Ovary (tissue), 9 donors: ENCODE measurements around the gene LRRC3. TPM values are rescaled to one million over a fixed set of nuclear protein-coding genes. Genes with fewer than 3 reads are reported as not detected.
A peak's percentile ranks its signal among the peaks of the same experiment; 100 is the strongest.

Experiments used
- DNase-seq, 5 donors: peaks; one replicate each; pipeline ENCODE4 v3.0.0-alpha.2; 2019 to 2020
- H3K27ac ChIP-seq, 2 donors: fragments of 200-600 bp; one replicate each; pipeline versions ENCODE4 v1.5.1 to v1.8.0; 2019 to 2022
- H3K27me3 ChIP-seq: fragments of 200-600 bp; one replicate; pipeline ENCODE4 v1.8.0; 2022
- H3K36me3 ChIP-seq: fragments of 200-600 bp; sonication (generic); one replicate; pipeline ENCODE4 v1.5.1; 2019
- H3K4me1 ChIP-seq: one replicate; pipeline ENCODE4 v1.8.1; 2013; ENCODE audit warnings: mild to moderate bottlenecking, moderate library complexity; ENCODE audit not compliant: insufficient read depth
- H3K4me3 ChIP-seq: fragments of 200-600 bp; sonication (generic); one replicate; pipeline ENCODE4 v1.5.1; 2017
- H3K9me3 ChIP-seq, 2 donors: fragments of 200-600 bp in 1 of 2; sonication (generic) in 1 of 2; one replicate each; pipeline versions ENCODE4 v1.5.1 to v1.8.1; 2013 to 2019; ENCODE audit warnings: mild to moderate bottlenecking in 1 of 2, moderate library complexity in 1 of 2
- EP300 ChIP-seq: sonication (generic); formaldehyde crosslinking; IDR thresholded peaks from one replicate; pipeline ENCODE4 v1.6.1; 2017; ENCODE audit warnings: antibody characterized with exemption
- POLR2A ChIP-seq: fragments of 450-650 bp; IDR thresholded peaks from one replicate; pipeline ENCODE4 v1.6.1; 2017; ENCODE audit warnings: antibody characterized with exemption, mild to moderate bottlenecking, moderate library complexity
- whole genome bisulfite sequencing, 3 donors: extraction: QIAGEN DNeasy Blood & Tissue Kit in 1 of 3; methylation state at CpG; one replicate each; pipeline versions ENCODE4 v1.1.5 to v1.1.7; 2013 to 2017; 5-methylcytosine and 5-hydroxymethylcytosine counted together
- intact Hi-C, 4 donors: fragments of 100-400 bp; cut with DNase I; formaldehyde crosslinking; loops; one replicate each; pipeline versions ENCODE4 v1.11.0 to v1.15.1; 2022 to 2023
- polyA plus RNA-seq, 2 donors: library from polyadenylated mRNA; stranded (reverse); fragments of 200-250 nt in 1 of 2; fragments of 350-450 nt in 1 of 2; fragmentation: Illumina TruSeq in 1 of 2; extraction: RNeasy Lipid Tissue Mini Kit (QIAGEN cat#74804) in 1 of 2; gene quantifications; one replicate each; pipeline ENCODE4 v1.2.3, GENCODE V29; 2013 to 2014
- total RNA-seq, 7 donors: library from RNA; depleted of rRNA in 2 of 7; stranded (reverse); fragments of >200 nt in 2 of 7; fragmentation: NEBNext Ultra II Directional in 3 of 7; extraction: Animal tissue kit (Norgen Biotek cat#: 25700) in 3 of 7; gene quantifications; one replicate each; pipeline versions ENCODE4 v1.1.0 to v1.2.4, GENCODE V29; 2016 to 2023
- TF ChIP-seq, protein P1 (sequence below), 3 donors: fragments of 450-650 bp in 2 of 3; fragments of 200-600 bp in 1 of 3; IDR thresholded peaks; one replicate each; pipeline versions ENCODE4 v1.5.1 to v1.8.0; 2016 to 2022; ENCODE audit warnings: antibody characterized with exemption in 3 of 3, mild to moderate bottlenecking in 1 of 3
- donor health status: DM: no; HTN: no; CAD: no; lungs with moderate emphysema.
- donor health status: DM: no; HTN: no; CAD: no.
- donor health status: Bipolar disorder and iron deficiency.
- donor health status: DM: yes; HTN: yes; CAD: no.
- donor health status: DM: no; HTN: no; CAD: no.
- donor health status: DM: yes; HTN: yes; CAD: no.

Gene LRRC3
- total and polyA plus RNA-seq, 9 donors, result 2.4 to 6.8 (median 3.9) TPM

DNA sequence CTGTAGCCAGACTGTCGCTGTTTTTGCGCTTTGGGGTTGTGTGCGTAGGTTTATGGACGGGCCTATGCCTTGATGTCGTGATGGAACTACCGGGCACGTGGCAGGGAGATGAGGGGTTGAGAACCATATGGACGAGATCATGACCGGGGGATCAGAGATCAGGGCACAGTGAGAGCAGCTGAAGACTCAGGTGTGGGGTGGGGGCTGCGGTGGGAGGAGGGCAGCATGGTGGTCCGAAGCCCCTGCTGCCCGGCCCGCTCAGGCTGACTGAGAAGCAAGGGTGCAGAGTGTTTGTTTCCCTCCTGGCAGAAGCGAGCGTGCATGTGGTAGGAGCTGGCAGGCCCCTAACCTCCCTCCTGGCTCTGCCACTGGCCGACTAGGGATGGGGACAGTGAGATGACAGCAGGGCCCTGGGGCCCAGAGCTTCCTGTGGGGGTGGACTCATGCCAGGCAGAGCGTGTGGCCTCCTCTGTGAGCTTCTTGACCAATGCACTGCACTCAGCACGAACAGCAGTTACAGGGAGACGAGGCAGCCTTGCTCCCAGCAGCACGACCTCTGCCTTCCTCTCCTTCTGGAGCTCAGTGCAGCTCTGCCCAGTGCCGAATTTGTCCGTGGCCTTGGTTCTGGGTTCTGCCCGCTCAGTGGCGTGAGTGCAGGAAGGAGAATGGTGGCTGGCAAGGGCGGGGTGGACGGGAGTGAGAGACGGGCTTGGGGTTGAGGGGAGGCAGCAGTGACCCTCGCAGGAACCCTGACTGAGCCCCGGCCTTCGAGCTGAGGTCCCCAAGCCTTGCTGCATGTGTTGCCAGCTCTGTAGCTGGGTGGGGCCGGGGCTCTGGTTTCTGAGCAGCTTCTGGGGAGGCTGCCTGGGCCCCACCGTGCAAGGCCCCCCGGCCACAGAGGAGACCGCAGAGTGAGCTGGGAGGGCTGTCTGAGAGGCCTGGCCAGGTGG lies 22.2 kb upstream of the LRRC3 start:
- no peaks in the 10 kb centered on the region for H3K27me3 ChIP-seq
- no peak for TF ChIP-seq EP300
- intact Hi-C loops, result no loop called here
- no peak overlapping the region for H3K4me3 ChIP-seq
- no peaks in the 10 kb centered on the region for H3K4me1 ChIP-seq
- no peaks in the 10 kb centered on the region for H3K36me3 ChIP-seq
- H3K9me3 ChIP-seq, result no peaks in the 10 kb centered on the region
- DNase-seq, result peak in 1 of 5 donors; percentile 6
- 80 to 82% (median 80%) methylated on average over 34 of the region's 34 CpGs for WGBS, 3 donors
- no peak overlapping the region for H3K27ac ChIP-seq

DNA sequence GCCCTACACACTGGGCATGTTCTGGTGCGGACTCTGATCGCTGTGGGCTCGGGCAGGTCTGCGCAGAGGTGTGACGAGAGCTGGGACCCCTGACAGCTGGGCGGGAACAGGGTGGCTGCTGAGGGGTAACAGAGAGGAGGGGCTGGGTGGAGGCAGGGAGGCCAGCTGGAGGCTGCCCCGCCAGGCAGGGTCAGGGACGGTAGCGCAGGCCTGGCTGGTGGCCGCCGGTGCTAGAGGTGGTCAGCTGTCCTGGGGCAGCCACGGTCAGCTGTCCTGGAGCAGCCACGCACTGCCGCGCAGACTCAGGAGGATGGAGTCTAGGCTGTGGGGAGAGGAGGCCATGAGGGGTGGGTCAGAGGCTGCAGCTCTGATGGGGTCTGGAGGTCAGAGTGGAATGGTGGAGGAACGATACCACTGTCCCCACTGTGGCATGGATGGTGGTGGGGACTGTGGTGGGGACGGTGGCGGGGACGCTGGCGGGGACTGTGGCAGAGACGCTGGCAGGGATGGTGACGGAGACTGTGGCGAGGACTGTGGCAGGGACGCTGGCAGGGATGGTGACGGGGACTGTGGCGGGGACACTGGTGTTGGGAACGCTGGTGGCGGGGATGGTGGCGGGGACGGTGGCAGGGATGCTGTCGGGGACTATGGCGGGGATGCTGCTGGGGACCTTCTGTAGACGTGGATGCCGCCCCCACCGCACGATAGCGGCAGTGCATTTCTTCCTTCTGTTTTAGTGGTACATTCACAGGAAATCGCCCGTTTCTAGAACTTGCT lies 21.3 kb upstream of the LRRC3 start:
- intact Hi-C loops, result no loop called here
- WGBS, 3 donors, result 91% methylated on average over 39 of the region's 39 CpGs
- Histone ChIP-seq H3K4me1 (no peaks in the 10 kb centered on the region), H3K9me3 (no peaks in the 10 kb centered on the region), H3K36me3 (no peaks in the 10 kb centered on the region), H3K27ac (no peak overlapping the region), H3K4me3 (no peak overlapping the region), H3K27me3 (no peaks in the 10 kb centered on the region)
- TF ChIP-seq POLR2A (no peak), EP300 (no peak)
- TF ChIP-seq, protein P1, sequence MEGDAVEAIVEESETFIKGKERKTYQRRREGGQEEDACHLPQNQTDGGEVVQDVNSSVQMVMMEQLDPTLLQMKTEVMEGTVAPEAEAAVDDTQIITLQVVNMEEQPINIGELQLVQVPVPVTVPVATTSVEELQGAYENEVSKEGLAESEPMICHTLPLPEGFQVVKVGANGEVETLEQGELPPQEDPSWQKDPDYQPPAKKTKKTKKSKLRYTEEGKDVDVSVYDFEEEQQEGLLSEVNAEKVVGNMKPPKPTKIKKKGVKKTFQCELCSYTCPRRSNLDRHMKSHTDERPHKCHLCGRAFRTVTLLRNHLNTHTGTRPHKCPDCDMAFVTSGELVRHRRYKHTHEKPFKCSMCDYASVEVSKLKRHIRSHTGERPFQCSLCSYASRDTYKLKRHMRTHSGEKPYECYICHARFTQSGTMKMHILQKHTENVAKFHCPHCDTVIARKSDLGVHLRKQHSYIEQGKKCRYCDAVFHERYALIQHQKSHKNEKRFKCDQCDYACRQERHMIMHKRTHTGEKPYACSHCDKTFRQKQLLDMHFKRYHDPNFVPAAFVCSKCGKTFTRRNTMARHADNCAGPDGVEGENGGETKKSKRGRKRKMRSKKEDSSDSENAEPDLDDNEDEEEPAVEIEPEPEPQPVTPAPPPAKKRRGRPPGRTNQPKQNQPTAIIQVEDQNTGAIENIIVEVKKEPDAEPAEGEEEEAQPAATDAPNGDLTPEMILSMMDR (IDR thresholded peaks at IDR 0.05), result no peak
- DNase-seq, result peak in 2 of 5 donors; percentile 1 to 5

DNA sequence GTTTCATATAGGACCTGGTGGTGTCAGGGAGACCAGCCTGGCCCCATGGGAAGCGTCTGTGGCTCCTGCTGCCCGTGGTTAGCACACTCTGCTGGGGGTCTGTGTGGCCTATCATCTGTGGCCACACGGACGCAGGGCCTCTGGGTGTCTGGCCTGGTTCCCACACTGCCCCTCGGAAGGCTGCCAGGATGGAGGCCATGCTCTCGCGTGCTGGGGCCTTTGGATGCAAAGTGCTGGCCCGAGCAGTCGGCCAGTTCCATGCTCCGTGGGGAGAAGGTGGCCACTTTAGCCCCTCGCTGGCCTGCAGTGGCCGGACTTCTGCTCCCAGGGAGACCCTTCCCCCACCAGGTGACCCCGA lies 20.8 kb upstream of the LRRC3 start:
- no peaks in the 10 kb centered on the region for H3K9me3 ChIP-seq
- intact Hi-C loops, result no loop called here
- H3K27me3 ChIP-seq, result no peaks in the 10 kb centered on the region
- H3K4me3 ChIP-seq, result no peak overlapping the region
- no peak overlapping the region for H3K27ac ChIP-seq
- no peaks in the 10 kb centered on the region for H3K36me3 ChIP-seq
- H3K4me1 ChIP-seq, result no peaks in the 10 kb centered on the region
- TF ChIP-seq EP300 (no peak), POLR2A (no peak)
- TF ChIP-seq, protein P1 (IDR thresholded peaks at IDR 0.05), result no peak
- 73 to 78% (median 76%) methylated on average over 11 to 13 of the region's 13 CpGs for WGBS, 3 donors
- DNase-seq, result peak in 2 of 5 donors; percentile 2 to 3

DNA sequence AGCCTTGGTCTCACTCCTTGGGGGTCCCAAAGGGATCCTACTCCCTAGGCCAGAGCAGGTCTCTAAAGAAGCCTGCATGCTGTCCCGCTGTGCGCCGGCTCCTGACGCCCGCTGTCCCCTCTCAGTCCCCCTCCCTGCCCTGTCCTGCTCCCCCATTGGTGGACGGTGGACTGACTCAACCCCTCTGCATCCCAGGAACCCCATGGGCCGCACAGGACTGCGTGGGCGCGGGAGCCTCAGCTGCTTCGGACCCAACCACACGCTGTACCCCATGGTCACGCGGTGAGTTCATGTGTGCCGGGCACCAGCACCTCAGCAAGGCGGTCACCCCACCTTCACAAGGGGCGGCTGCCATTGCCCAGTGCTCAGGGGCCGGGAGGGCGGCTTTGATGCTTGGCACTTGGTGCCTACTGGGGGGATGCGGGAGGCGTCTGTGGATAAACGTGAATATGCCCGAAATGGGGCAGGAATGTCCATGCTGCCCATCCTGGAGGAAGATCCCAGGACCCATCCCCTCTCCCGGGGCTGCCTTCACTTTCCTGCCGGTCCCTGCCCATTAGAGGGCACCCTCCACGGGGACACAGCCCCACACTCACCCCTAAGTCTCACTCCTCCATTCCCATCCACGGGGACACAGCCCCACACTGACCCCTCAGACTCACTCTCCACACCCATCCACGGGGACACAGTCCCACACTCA lies 20.2 kb upstream of the LRRC3 start:
- Histone ChIP-seq H3K27ac (no peak overlapping the region), H3K27me3 (no peaks in the 10 kb centered on the region), H3K4me1 (no peaks in the 10 kb centered on the region), H3K36me3 (no peaks in the 10 kb centered on the region), H3K9me3 (no peaks in the 10 kb centered on the region), H3K4me3 (no peak overlapping the region)
- 85 to 86% (median 86%) methylated on average over 28 of the region's 28 CpGs for WGBS, 3 donors
- intact Hi-C loops, result no loop called here
- peak in 1 of 5 donors; percentile 12 for DNase-seq
- TF ChIP-seq EP300, result no peak
- no peak for TF ChIP-seq POLR2A
- TF ChIP-seq, protein P1 (IDR thresholded peaks at IDR 0.05), result no peak
